Keratinocyte (primary cell): ENCODE data around the gene MED8.

Experiments used
- EZH2 ChIP-seq: IDR thresholded peaks from one replicate; pipeline ENCODE4 v1.6.1; 2012; ENCODE audit warnings: inconsistent platforms, mild to moderate bottlenecking, low read length, moderate library complexity
- TF ChIP-seq, protein P1 (sequence below), 3 experiments: IDR thresholded peaks in 1 of 3; conservative IDR thresholded peaks in 1 of 3; optimal IDR thresholded peaks in 1 of 3; 2 replicates in 2 of 3; 3 replicates in 1 of 3; pipeline versions ENCODE3 to v1.5.1; 2011; ENCODE audit warnings: low read length in 3 of 3, mild to moderate bottlenecking in 3 of 3, moderate library complexity in 2 of 3, control low read depth in 1 of 3, inconsistent platforms in 1 of 3; ENCODE audit not compliant: insufficient read depth in 2 of 3; ENCODE audit errors: extremely low read depth in 1 of 3

DNA sequence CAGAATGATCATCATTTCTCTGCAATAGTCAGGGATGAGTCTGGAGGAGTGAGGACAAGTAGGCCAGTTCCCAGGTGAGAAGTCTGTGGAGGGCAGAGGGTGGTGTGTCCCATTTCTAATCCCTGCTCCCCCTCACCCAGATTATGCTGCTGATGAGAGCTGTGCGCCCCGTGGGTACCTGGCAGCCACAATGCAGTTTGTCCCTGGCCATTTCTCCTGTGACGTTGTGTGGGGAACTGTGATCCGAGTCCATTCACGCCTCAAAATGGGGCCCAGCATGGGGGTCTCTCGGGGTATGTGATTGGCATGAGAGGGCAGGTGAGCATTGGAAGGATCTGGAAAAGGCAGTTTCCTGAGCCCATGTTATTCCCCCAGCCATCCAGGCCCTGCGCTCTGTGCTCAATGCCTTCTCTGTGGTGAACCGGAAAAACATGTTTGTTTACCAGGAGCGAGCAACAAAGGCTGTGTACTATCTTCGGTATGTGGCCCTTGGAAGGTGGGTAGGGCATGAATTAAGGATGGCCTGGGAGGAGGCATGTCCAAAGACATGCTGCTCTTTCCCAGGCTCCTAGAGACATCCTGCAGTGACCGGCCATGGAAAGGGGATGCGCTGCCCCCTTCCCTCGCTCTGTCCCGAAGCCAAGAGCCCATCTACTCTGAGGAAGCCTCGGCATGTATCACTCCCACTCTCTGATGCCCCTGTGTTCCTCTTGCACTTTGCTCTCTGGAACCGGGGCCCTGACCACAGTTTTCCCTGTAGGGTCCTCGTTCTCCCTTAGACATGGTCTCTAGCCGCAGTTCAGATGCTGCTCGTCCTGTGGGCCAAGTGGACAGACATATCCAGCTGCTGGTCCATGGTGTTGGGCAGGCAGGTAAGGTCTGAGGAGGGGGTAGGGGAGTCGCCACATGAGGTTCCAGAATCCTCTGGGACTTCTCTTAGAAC, 47.7 kb upstream of the MED8 start:
- TF ChIP-seq, protein P1, sequence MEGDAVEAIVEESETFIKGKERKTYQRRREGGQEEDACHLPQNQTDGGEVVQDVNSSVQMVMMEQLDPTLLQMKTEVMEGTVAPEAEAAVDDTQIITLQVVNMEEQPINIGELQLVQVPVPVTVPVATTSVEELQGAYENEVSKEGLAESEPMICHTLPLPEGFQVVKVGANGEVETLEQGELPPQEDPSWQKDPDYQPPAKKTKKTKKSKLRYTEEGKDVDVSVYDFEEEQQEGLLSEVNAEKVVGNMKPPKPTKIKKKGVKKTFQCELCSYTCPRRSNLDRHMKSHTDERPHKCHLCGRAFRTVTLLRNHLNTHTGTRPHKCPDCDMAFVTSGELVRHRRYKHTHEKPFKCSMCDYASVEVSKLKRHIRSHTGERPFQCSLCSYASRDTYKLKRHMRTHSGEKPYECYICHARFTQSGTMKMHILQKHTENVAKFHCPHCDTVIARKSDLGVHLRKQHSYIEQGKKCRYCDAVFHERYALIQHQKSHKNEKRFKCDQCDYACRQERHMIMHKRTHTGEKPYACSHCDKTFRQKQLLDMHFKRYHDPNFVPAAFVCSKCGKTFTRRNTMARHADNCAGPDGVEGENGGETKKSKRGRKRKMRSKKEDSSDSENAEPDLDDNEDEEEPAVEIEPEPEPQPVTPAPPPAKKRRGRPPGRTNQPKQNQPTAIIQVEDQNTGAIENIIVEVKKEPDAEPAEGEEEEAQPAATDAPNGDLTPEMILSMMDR (optimal IDR thresholded peaks at IDR 0.05 in 1 of 3, IDR thresholded peaks at IDR 0.05 in 1 of 3, conservative IDR thresholded peaks at IDR 0.05 in 1 of 3; ENCODE audit: extremely low read depth in 1 of 3, insufficient read depth in 2 of 3, low read length in 3 of 3), result no peak
- TF ChIP-seq EZH2, result no peak
